ENCODE data around the gene FAM185A. TPM values are rescaled to one million over a fixed set of nuclear protein-coding genes. Genes with fewer than 3 reads are reported as not detected.
A peak's percentile ranks its signal among the peaks of the same experiment; 100 is the strongest.
"Not testable (repeated sequence)": the region's sequence is repeated elsewhere in the genome, so short reads cannot be mapped to it uniquely, and the experiment has no call there.

FAM185A gene
- 8.8 and 10.9 TPM in 2 replicates for total RNA-seq

GRCh38 chr7:102748605-102749444 lies at the start of gene FAM185A:
Gene FAM185A (plus strand): TSS chr7:102748999. CDS start chr7:102749208, 209 bp downstream.
- DNase-seq (ENCODE audit: low read depth, low spot score), result peak; percentile 99

DNA sequence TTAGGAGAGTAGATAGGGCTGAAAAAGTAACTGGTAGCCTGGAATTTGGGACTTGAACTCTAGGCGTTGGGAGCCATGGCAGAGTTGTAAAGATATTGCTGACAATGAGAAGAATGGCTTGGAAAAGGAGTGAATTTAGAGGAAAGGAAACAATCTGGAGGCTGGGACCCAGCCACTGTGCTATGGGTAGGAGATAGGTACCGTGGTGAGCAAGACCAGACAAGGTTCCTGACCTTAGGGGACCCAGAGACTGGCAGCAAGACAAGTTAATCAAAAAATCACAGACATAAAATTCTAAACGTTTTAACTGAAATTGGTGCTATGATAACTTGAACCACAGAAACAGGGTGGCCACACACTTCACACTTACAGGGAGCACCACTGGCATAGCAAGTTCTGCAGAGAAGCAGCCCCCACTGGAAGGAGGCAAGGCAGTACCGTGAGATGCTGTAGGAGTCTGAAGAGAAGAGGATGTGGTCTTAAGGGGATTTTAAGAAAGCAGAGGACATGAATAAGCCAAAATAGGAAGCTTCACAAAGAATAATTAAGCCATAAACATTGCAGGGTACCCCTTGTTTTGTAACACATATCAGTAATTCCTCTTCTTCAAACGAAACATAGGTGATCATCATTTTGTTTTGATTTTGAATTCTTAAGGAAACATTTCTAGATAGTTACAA lies 35.6 kb upstream of the FAM185A start:
- DNase-seq (ENCODE audit: low read depth, low spot score), result not testable (repeated sequence)

GRCh38 chr7:102713691-102714080 lies 35.1 kb upstream of the FAM185A start:
- DNase-seq (ENCODE audit: low read depth, low spot score), result not testable (repeated sequence)

DNA sequence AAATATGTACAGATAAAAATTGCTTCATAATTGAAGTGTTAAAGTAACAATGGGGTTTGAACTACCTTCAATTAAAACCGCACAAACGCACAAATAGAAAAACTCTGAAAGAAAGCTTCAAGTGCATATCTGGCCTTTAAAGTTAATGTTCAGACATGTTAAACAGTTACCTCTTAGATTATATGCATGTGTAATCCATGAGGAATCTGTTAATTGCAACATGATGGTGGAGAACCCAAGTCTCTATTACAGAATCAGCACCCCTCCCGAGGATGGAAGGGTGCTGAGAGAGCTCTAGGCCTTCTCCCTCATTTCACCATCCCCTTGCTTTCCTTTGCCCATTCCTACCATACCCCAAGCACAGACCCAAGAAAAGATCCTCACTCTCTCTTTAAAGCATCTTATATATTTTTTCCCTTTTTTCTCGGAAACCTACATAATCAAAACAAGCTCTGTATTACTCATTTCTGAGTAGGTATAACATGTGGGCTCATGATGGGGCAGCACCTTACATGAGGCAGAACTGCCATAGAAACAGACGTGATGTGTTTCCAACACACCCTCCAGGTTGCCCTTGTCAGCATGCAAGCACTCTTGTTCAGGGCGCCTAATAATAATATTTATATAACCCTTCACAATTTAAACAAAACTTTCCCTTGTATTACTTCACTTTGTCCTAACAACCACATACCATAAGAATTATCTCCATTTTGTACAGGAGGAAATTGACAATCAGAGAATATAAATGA lies 33.9 kb upstream of the FAM185A start:
- DNase-seq (ENCODE audit: low read depth, low spot score), result not testable (repeated sequence)

- not testable (repeated sequence) for DNase-seq (ENCODE audit: low read depth, low spot score)
These were observed 33.1 kb upstream of the FAM185A start for GRCh38 chr7:102715718-102716117.

DNA sequence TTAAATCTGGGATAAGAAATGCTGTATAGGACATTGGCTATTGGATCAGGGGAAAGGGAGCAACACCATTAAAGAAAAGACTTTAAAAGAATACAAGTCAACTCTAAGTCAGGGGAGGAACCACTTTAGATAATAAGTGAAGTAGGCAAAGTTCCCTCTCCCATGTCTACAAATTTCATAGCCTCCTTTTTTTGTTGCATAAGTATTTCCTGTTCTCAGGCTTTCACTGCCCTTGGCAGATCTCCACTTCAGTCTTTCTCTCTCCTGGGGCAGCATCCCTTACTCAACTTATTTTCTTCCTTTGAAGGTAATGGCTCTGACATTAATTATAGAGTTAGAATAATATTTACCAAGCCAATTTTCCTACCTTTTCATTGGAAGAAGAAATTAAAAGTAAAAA lies 30.3 kb upstream of the FAM185A start:
- not testable (repeated sequence) for DNase-seq (ENCODE audit: low read depth, low spot score)

- DNase-seq (ENCODE audit: low read depth, low spot score), result not testable (repeated sequence)
These were observed 22.6 kb upstream of the FAM185A start for GRCh38 chr7:102726170-102726569.

GRCh38 chr7:102729670-102730069 lies 19.1 kb upstream of the FAM185A start:
- DNase-seq (ENCODE audit: low read depth, low spot score), result not testable (repeated sequence)

DNA sequence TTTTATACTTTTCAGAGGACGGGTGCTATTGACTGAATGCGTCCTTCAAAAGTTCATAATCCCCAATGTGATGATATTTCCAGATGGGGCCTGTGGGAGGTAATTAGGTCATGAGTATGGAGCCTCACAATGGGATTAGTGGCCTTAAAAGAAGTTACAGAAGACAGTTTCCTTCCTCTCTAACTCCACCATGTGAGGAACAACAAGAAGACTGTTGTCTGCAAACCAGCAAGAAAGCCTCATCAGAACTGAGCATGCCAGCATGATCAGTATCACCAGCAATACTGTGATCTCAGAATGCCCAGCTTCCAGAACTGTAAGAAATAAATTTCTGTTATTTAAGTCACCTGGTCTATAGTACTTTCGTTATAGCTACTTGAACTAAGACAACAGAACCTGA lies 18.4 kb upstream of the FAM185A start:
- DNase-seq (ENCODE audit: low read depth, low spot score), result not testable (repeated sequence)

- not testable (repeated sequence) for DNase-seq (ENCODE audit: low read depth, low spot score)
These were observed 6.6 kb upstream of the FAM185A start for GRCh38 chr7:102742002-102742771.

GRCh38 chr7:102743861-102744260 lies 4.9 kb upstream of the FAM185A start:
- not testable (repeated sequence) for DNase-seq (ENCODE audit: low read depth, low spot score)

GRCh38 chr7:102745494-102746288 lies 3.1 kb upstream of the FAM185A start:
- not testable (repeated sequence) for DNase-seq (ENCODE audit: low read depth, low spot score)

DNA sequence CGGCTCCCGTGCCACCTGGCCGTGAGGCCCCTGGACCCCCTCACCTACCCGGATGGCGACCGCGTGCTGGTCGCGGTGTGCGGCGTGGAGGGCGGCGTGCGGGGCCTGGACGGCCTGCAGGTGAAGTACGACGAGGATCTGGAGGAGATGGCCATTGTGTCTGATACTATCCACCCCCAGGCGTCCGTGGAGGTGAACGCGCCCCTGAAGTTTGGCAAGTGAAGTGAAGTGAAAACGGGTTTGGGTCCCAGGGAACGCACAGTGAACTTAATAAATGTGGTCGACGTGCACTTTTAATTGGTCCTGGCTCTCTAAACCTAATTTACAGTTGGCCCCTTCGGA lies 617 bp downstream of the FAM185A start:
- DNase-seq (ENCODE audit: low read depth, low spot score), result not testable (repeated sequence)

DNA sequence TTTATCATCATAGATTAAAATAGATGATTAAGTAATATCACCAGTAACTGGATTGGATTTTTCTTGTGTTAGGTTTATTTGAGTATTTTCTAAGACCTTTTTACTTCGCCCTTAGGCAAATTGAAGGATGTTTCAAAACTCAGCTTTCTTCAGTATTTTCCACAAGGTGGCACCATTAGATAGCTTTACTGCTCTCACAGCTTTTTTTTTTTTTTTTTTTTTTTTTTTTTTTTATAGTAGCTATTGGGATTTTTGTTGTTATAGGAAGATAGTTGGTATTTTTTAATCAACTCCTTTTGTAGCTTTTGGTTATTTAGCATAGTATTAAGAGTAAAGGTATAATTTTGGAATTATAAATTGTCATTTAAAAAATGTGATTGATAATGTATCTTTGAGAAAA lies 9.4 kb downstream of the FAM185A start:
- not testable (repeated sequence) for DNase-seq (ENCODE audit: low read depth, low spot score)

DNA sequence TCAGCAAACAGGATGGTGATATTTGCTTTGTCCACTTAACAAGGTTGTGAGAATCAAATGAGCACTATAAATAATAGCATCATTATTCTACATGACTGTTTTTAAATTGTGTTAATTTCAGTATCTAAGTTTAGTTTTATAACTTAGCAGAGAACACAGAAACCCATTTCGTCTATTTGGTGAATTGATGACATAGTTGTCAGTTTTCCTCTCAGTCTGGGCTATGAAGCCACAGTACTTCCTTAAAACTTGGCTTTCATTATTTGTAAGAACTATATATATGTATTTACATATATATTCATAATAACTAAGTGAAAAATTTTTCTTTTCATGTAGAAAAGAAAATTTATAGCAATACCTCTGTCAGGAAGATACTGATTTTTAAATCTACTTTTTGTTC lies 11.1 kb downstream of the FAM185A start:
- DNase-seq (ENCODE audit: low read depth, low spot score), result not testable (repeated sequence)

GRCh38 chr7:102761234-102761633 lies 12.4 kb downstream of the FAM185A start:
- not testable (repeated sequence) for DNase-seq (ENCODE audit: low read depth, low spot score)

DNA sequence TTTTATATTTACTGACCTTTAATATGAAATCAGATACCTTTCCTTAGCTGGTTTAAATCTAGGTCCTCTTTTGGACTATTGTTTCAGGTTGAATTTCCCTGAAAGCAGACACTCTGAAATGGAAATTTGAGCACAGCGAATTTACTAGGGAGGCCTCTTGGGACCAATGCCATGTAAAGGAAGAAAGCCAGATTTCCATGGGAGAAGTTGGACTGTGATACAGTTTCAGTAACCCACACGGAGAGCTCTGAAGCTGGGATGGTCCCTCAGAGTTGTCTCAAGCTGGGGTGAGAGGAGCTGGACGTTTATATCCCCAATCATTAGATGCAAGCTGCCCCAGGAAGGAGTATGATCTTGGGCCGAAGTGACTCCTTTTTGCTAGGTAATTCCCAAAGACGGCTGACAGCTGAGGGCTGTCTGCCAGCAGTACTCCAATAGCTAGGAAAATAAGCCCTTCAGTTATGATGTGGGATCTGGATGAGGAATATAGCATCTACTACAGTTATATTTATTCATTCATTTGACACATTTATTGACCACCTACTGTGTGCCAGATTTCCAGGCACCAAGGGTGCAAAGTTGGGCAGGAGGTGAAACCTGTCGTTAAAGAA lies 14.6 kb downstream of the FAM185A start:
- not testable (repeated sequence) for DNase-seq (ENCODE audit: low read depth, low spot score)

DNA sequence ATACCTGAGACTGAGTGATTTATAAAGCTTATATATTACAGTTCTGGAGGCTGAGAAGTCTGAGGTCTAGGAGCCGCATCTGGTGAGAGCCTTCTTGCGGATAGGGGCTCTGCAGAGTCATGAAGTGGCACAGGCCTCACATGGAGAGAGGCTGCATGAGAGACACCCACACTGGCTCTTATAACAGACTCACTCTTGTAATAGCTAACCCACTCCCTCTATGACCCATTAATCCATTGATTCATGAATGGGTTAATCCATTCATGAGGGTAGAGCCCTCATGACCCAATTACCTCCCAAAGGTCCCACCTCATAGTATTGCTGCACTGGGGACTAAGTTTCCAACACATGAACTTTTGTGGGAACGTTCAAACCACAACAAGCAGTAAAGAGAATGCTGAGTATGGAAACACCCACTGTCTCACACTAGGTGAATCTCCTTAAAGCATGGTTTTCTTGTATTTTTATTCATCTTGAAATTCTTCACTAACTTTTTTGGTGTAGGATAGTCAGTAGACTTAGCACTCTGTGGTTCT lies 20.9 kb downstream of the FAM185A start:
- DNase-seq (ENCODE audit: low read depth, low spot score), result not testable (repeated sequence)

DNA sequence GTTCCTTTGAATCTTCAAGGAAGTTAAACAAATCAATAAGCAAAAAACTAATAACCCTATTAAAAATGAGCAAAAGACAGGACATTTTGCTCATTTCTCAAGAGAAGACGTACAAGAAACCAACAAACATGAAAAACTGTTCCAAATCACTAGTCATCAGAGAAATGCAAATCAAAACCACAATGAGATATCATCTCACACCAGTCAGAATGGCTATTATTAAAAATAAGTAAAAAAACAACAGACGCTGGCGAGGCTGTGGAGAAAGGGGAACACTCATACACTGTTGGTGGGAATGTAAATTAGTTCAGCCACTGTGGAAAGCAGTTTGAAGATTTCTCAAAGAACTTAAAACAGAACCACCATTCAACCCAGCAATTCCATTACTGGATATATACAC lies 21.7 kb downstream of the FAM185A start:
- DNase-seq (ENCODE audit: low read depth, low spot score), result not testable (repeated sequence)

All from pulmonary artery endothelial cell (primary cell).